CD4-positive, alpha-beta T cell (primary cell): ENCODE measurements around the gene NDUFA3. TPM values are rescaled to one million over a fixed set of nuclear protein-coding genes. Genes with fewer than 3 reads are reported as not detected.

Experiments used
- ATAC-seq: fragments of 200-7000 bp; cut with Tn5 transposase; one replicate; pipeline ENCODE4 v1.10.0; 2022; ENCODE audit warnings: mild to moderate bottlenecking; ENCODE audit not compliant: poor library complexity
- CTCF ChIA-PET: fragments of 350-600 bp; sonication (Branson Sonifier 250); formaldehyde crosslinking; loops from one replicate; lab custom pipeline; 2021; ENCODE audit warnings: antibody characterized with exemption, inconsistent platforms; lab: Charles Lee
- POLR2A ChIA-PET: fragments of 350-600 bp; sonication (Branson Sonifier 250); formaldehyde crosslinking; loops from one replicate; lab custom pipeline; 2021; ENCODE audit warnings: antibody characterized with exemption, inconsistent platforms; lab: Charles Lee
- DNase-seq, 14 experiments: peaks; one replicate each; pipeline ENCODE4 v3.0.0-alpha.2; 2013 to 2020; ENCODE audit warnings: mixed read lengths in 2 of 14
- H3K27ac ChIP-seq, 2 donors: one replicate each; pipeline versions ENCODE4 v1.5.1 to v1.7.0; 2013; ENCODE audit warnings: low read length in 2 of 2, low read depth in 1 of 2, mild to moderate bottlenecking in 1 of 2
- H3K27me3 ChIP-seq, 2 experiments: 1 replicate in 1 of 2; 2 replicates in 1 of 2; pipeline versions ENCODE4 v1.6.1 to v1.7.0; 2013; ENCODE audit warnings: low read length in 2 of 2, control low read depth in 1 of 2, mild to moderate bottlenecking in 1 of 2, moderate library complexity in 1 of 2; ENCODE audit not compliant: insufficient read depth in 2 of 2, control insufficient read depth in 1 of 2
- H3K36me3 ChIP-seq: one replicate; pipeline ENCODE4 v1.6.1; 2013; ENCODE audit warnings: low read length, control low read depth; ENCODE audit not compliant: insufficient read depth
- H3K4me1 ChIP-seq: one replicate; pipeline ENCODE4 v1.6.1; 2013; ENCODE audit warnings: low read length, control low read depth; ENCODE audit not compliant: insufficient read depth
- H3K4me3 ChIP-seq: one replicate; pipeline ENCODE4 v1.5.1; 2013; ENCODE audit warnings: mild to moderate bottlenecking, low read length, moderate library complexity
- H3K9me3 ChIP-seq, 2 experiments: 1 replicate in 1 of 2; 2 replicates in 1 of 2; pipeline versions ENCODE4 v1.6.1 to v1.7.0; 2013; ENCODE audit warnings: low read length in 2 of 2, mild to moderate bottlenecking in 2 of 2, control low read depth in 1 of 2, moderate library complexity in 1 of 2; ENCODE audit not compliant: control insufficient read depth in 1 of 2, insufficient read depth in 1 of 2
- H3K27ac Mint-ChIP-seq: one replicate; pipeline ENCODE4 v1.8.0; 2020; ENCODE audit warnings: mixed read lengths
- H3K27me3 Mint-ChIP-seq: one replicate; pipeline ENCODE4 v1.8.0; 2021; ENCODE audit warnings: mixed read lengths
- H3K36me3 Mint-ChIP-seq: one replicate; pipeline ENCODE4 v1.8.0; 2021; ENCODE audit warnings: low read depth, mixed read lengths
- H3K4me1 Mint-ChIP-seq: one replicate; pipeline ENCODE4 v1.8.0; 2021; ENCODE audit warnings: low read depth, mixed read lengths
- H3K4me3 Mint-ChIP-seq: one replicate; pipeline ENCODE4 v1.8.0; 2020; ENCODE audit warnings: mild to moderate bottlenecking, mixed read lengths
- H3K9me3 Mint-ChIP-seq: one replicate; pipeline ENCODE4 v1.8.0; 2020; ENCODE audit warnings: mixed read lengths
- intact Hi-C, 2 experiments: fragments of 100-400 bp; cut with DNase I in 1 of 2; cut with micrococcal nuclease in 1 of 2; formaldehyde crosslinking; loops; one replicate each; pipeline versions ENCODE4 v1.15.1 to v1.9.0; 2023 to 2025; cut with DNase I, micrococcal nuclease
- total RNA-seq, 174 experiments: library from RNA in 2 of 174; stranded (reverse) in 2 of 174; gene quantifications; one replicate each; pipeline ENCODE4 v1.2.3 and lab custom pipeline; 2021 to 2026
- TF ChIP-seq, protein P1 (sequence below): fragments of 200-600 bp; IDR thresholded peaks from one replicate; pipeline ENCODE4 v1.8.0; 2022; ENCODE audit warnings: antibody characterized with exemption, mild to moderate bottlenecking

NDUFA3 gene
- total RNA-seq, 2 experiments from 2014 or later = 63.0 to 63.5 TPM

DNA sequence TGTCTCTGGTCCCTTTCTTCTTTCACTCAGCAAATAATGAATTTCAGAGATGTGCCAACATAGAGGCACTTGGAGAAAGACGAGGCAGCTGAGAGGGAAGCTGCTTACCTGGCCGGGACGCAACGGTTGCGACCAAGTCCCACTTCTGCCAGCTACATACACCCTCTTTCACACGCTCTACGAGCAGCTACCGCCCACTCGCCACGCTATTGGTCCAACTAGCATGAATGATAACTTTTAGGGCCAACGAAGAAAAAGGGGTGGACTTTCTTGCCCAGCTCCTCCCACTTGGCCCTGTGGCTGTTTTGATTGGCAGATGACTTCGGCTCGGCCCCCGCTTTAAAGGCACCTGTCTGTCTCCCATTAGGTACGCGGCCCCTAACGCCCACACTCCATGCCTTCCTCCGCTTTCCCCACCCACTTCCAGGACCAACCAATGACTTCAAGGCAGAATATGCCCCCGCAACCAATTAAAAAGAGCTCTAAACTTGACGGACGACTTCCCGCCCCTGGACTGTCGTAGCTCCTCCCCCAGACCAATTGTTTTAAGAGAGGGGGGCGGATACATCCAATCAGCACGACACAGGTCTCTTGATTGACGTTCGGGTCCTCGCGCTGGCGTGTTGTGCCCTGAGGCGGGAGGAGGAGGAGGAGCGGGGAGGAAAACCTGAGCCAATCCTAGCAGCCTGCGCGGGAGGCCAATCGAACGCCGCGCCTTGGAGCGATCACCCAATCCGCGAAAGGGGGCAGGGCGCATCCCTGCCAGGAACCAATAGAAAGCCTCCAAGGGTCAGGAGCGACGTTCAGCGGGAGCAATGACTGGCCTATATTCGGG, 34.4 kb downstream of the NDUFA3 start:
- H3K4me1 Mint-ChIP-seq = peaks cover 46% of the 10 kb centered on the region
- no peaks in the 10 kb centered on the region for H3K9me3 Mint-ChIP-seq
- peaks cover 22% of the 10 kb centered on the region for H3K36me3 Mint-ChIP-seq
- Histone ChIP-seq H3K27ac (peak overlapping the region; percentile 82 to 92), H3K27me3 (no peaks in the 10 kb centered on the region), H3K9me3 (peaks cover 0 to 7% of the 10 kb centered on the region in 2 experiments), H3K36me3 (peaks cover 26% of the 10 kb centered on the region), H3K4me3 (peak overlapping the region; percentile 69), H3K4me1 (peaks cover 48% of the 10 kb centered on the region)
- ATAC-seq (peak; percentile 78), DNase-seq (peak; percentile 97 to 100 (median 98))
- peak overlapping the region; percentile 79 for H3K27ac Mint-ChIP-seq
- ChIA-PET CTCF (interaction anchor here (0.5 to 3.0 kb wide), 7 partner anchors 22 to 344 kb away, joined by 3 to 15 read pairs (median 4); partner anchors contain the start of genes LENG1, MBOAT7, PRPF31 and TFPT), POLR2A (interaction anchor here (0.6 to 6.0 kb wide), 32 partner anchors 10 to 1984 kb away, joined by 3 to 151 read pairs (median 6); partner anchors contain the start of genes HSPBP1, LENG1, LENG8 and LENG9)
- TF ChIP-seq, protein P1, sequence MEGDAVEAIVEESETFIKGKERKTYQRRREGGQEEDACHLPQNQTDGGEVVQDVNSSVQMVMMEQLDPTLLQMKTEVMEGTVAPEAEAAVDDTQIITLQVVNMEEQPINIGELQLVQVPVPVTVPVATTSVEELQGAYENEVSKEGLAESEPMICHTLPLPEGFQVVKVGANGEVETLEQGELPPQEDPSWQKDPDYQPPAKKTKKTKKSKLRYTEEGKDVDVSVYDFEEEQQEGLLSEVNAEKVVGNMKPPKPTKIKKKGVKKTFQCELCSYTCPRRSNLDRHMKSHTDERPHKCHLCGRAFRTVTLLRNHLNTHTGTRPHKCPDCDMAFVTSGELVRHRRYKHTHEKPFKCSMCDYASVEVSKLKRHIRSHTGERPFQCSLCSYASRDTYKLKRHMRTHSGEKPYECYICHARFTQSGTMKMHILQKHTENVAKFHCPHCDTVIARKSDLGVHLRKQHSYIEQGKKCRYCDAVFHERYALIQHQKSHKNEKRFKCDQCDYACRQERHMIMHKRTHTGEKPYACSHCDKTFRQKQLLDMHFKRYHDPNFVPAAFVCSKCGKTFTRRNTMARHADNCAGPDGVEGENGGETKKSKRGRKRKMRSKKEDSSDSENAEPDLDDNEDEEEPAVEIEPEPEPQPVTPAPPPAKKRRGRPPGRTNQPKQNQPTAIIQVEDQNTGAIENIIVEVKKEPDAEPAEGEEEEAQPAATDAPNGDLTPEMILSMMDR = no peak
- peak overlapping the region; percentile 82 for H3K4me3 Mint-ChIP-seq
- intact Hi-C loops = loop anchor here (1.0 to 5.0 kb wide), 4 partner anchors 22 to 53 kb away; partner anchors contain the start of genes PRPF31 (in 2 of the 2), TFPT (in 2 of the 2), LENG1 (in 1 of the 2) and NDUFA3 (in 1 of the 2)
- no peaks in the 10 kb centered on the region for H3K27me3 Mint-ChIP-seq

DNA sequence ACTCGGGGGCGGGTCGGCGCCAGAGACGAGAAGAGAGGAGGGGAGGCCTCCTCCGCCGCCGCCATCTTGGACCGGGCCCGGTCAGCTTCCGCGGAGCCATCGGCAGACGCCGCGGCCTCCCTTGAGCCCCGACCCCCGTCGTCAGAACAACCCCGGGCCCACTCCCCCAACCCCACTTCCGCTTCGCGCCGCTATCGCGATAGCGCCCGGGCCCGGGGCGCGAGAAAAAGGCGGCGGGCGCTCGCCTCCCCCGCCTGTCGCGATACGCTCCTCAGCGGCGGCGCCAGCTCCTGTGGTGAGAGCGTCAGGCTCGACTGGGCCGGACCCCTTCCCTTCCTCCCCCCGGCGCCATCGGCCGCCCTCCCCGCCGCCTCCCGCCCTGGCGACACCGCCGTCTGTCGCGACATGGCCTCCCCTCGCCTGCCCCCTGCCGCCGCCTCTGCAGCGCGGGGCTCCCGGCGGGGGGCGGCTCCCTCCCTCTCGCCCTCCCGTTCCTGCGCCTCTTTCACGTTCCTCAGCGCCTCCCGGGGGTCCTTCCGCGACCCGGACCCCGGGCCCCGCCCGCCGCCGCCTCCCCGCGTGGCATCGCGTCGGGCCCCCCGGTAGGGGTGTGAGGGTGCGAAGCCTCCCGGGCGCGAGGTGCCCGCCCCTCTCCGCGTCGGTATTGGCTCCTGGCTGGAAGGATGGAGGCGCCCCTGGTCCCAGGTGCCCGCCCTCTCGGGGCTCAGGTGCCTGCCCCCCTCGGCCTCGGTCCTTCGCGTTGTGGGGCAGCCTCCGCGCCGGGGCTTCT, 35.2 kb downstream of the NDUFA3 start, which contains the start of gene CNOT3:
Gene CNOT3 (plus strand): TSS at position 64 of the 790 bp plus-strand sequence. CDS start 5,217 bp downstream, outside the sequence.
- intact Hi-C loops = loop anchor here (1.0 to 5.0 kb wide), 4 partner anchors 21 to 52 kb away; partner anchors contain the start of genes LENG1 (in 1 of the 2), NDUFA3 (in 1 of the 2), OSCAR (in 1 of the 2) and PRPF31 (in 1 of the 2)
- TF ChIP-seq, protein P1 = no peak
- H3K36me3 Mint-ChIP-seq = peaks cover 30% of the 10 kb centered on the region
- peak within 1 kb of the TSS; percentile 92 for H3K4me3 Mint-ChIP-seq
- DNase-seq (peak in 7 of 14 experiments; percentile 25 to 71 (median 39)), ATAC-seq (no peak)
- H3K27me3 Mint-ChIP-seq = no peaks in the 10 kb centered on the region
- Histone ChIP-seq H3K4me3 (peak within 1 kb of the TSS; percentile 69), H3K9me3 (peaks cover 0 to 7% of the 10 kb centered on the region in 2 experiments), H3K36me3 (peaks cover 34% of the 10 kb centered on the region), H3K27ac (peak within 1 kb of the TSS; percentile 82 to 92), H3K27me3 (no peaks in the 10 kb centered on the region), H3K4me1 (peaks cover 48% of the 10 kb centered on the region)
- peak within 1 kb of the TSS; percentile 79 for H3K27ac Mint-ChIP-seq
- ChIA-PET CTCF (interaction anchor here (1.0 to 3.0 kb wide), 4 partner anchors 21 to 52 kb away, joined by 4 to 15 read pairs (median 5); partner anchors contain the start of genes LENG1, MBOAT7, PRPF31 and TFPT), POLR2A (interaction anchor here (1.0 to 6.0 kb wide), 28 partner anchors 10 to 1983 kb away, joined by 3 to 151 read pairs (median 6); partner anchors contain the start of genes HSPBP1, LENG1, LENG8 and LENG9)
- peaks cover 48% of the 10 kb centered on the region for H3K4me1 Mint-ChIP-seq
- H3K9me3 Mint-ChIP-seq = no peaks in the 10 kb centered on the region
